Measurements from ENCODE around the gene THRB.

DNA sequence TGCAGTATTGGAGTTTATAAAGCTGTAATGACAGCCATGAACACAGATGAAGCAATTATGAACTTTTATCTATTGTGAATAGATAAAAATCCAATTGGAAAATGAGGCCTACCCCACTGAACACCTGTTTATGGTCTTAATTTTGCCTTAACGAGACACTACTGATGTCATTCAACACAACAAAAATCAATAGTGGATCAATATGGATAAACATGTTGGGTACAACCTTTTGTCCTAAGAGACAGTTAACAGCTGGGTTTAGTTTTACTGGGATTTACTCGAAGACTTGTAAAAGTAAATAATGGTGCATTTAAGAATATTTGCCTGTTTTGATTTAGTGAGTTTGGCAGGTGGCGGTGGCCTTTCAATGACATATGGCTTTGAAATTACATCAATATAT is 331.7 kb downstream of the THRB start:
- no peak for TF ChIP-seq CTCF (IDR thresholded peaks at IDR 0.05)
- no peak for TF ChIP-seq POLR2AphosphoS5 (IDR thresholded peaks at IDR 0.05)
- no peak for TF ChIP-seq EP300 (IDR thresholded peaks at IDR 0.05)
- TF ChIP-seq POLR2A (IDR thresholded peaks at IDR 0.05) = no peak

Data from upper lobe of left lung (tissue), 4 donors.